ENCODE results near the gene TLDC2.
A peak's percentile ranks its signal among the peaks of the same experiment; 100 is the strongest.
"Not testable (repeated sequence)": the region's sequence is repeated elsewhere in the genome, so short reads cannot be mapped to it uniquely, and the experiment has no call there.

TLDC2 gene

DNA sequence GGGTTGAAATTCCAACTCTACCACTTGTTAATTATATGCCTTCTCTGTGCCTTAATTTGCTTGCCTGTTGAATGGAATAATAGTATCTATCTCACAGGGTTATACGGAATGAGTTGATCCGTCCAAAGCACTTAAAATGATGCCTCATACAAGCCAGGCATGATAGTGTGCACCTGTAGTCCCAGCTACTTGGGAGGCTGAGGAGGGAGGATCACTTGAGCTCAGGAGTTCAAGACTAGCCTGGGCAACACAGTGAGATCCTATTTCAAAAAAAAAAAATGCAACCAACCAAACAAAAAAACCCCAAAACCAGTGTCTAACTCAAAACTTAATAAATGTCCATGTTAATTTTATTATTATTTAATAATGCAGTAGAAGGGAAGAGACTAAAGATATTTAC, 40.3 kb downstream of the TLDC2 start:
- no peak for DNase-seq

- DNase-seq: no peak
Measured at GRCh38 chr20:36917240-36917639, 41.3 kb downstream of the TLDC2 start.

- DNase-seq: no peak
Measured at GRCh38 chr20:36917943-36918342, 42.0 kb downstream of the TLDC2 start.

DNA sequence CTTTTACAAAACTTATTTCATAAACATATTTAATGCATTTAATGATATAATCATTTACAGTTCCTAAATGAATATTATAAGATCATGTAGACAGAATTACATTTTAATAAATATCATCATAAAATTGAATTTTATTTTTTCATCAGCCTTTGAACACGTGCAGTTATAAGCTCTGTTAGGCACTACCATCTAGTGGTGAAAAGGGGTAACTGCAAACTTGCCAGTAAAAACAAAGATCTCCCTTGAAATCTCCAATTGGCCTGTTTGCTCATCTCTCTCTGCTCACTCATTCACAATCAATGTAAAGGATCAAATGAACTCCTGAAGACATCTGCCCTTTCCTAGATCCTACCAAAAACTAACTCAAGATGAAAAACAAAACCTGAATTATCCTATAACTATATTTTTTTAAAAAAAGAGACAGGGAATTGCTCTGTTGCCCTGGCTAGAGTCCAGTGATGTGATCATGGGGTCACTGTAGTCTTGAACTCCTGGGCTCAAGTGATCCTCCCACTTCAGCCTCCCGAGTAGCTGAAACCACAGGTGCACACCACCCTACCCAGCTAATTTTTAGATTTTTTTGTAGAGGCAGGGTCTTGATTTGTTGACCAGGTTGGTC, 43.9 kb downstream of the TLDC2 start:
- peak in 1 of 5 donors; percentile 57 for DNase-seq

DNA sequence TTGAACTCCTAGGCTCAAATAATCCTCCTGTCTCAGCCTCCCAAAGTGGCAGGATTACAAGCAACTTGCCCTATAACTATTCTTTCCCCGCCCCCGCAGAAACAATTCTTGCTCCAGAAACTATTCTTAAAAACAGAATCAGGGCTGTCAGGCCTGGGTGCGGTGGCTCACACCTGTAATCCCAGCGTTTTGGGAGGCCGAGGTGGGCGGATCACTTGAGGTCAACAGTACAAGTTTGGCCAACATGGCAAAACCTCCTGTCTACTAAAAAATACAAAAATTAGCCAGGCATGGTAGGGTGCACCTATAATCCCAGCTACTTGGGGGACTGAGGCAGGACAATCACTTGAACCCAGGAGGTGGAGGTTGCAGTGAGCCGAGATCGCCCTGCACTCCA, 44.4 kb downstream of the TLDC2 start:
- DNase-seq: no peak

- no peak for DNase-seq
Measured at GRCh38 chr20:36924167-36925045, 48.5 kb downstream of the TLDC2 start.

GRCh38 chr20:36925234-36925633, 49.3 kb downstream of the TLDC2 start:
- DNase-seq: no peak

DNA sequence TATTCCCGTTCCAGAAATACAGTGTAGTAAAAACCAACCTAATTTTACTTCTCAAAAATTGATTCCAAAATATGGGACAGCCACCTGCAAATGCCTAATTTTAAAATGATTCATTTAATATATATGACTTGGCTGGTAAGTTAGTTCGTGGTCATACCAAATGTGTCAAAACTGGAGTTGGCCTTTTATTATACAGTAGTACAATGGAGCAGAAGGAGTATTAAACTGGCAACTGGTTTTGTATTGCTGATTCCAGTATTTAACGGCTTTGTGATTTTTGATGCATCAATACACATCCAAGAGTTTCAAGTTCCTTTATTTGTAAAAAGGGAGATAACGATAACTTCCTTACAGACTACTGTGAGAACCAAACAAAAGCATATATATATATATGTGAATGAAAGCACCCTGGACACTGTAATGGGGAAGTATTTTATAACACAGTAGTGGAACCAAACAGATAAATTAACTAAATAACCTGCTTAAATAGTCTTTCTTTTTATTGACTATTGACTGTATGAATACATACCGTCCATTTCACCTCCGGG, 50.8 kb downstream of the TLDC2 start:
- DNase-seq: no peak

DNA sequence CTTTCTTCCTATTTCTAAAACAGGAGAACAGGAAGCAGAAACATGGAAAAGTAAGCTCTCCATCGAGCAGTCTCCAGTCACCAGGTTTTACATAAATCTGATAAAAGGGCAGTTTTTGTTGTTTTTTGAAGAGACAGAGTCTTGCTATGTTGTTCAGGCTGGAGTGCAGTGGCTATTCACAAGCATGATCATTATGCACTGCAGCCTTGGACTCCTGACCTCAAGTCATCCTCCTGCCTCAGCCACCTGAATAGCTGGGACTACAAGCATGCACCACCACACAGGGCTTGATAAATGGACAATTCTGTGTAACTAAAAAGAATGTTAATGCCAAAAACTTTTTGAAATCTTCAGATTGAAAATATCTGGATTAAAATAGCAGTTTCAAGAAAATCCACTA, 51.8 kb downstream of the TLDC2 start:
- no peak for DNase-seq

- DNase-seq: no peak
Measured at GRCh38 chr20:36929290-36929689, 53.4 kb downstream of the TLDC2 start.

DNA sequence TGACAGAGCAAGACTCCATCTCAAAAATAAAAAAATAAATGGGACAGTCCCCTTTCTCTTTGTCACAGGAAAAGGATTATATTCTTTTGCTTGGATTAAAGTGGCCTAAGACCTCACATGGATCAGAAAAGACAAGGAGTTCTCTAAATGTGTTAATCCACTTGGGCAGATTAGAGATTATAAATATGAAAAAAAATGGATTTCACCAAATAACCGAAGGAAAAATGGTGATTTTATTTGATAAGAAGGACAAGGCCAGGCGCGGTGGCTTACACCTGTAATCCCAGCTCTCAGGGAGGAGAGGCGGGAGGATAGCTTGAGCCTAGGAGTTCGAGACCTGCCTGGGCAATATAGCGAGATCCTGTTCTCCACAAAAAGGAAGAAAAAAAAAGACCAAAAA, 53.8 kb downstream of the TLDC2 start:
- no peak for DNase-seq

- not testable (repeated sequence) for DNase-seq
Measured at GRCh38 chr20:36932067-36932466, 56.1 kb downstream of the TLDC2 start.

DNA sequence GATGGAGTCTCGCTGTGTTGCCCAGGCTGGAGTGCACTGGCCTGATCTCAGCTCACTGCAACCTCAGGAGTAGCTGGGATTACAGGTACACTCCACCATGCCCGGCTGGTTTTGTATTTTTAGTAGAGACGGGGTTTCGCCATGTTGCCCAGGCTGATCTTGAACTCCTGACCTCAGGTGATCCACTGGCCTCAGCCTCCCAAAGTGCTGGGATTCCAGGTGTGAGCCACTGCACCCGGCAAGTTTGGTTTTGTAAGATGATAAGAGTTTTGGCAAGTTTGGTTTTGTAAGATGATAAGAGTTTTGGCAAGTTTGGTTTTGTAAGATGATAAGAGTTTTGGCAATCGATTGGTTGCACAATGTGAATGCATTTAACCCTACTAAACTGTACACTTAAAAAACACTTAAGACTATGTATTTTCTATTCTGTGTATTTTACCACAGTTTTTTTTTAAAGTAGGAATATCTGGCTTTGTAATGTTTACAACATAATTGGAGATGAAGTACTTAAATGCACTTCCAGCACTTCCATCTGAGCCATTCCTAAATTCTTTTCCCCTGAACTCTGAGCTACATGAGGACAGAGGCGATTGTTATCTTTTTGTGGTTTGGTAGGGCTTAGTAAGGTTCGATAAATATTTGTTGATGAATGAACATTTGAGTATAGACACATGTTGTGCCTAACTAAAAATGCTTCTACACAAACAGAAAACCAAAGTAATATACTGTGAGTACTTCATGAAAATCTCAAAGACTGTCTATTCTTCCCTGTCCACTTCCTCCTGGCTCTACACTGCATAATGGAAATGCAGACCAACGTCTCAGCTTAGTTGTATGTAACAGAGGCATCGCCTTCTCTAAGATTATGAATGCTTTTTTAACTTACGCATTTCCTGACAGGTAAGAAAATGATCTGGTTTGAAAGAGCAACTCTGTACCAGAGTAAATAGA, 56.8 kb downstream of the TLDC2 start:
- DNase-seq: no peak

- DNase-seq: not testable (repeated sequence)
Measured at GRCh38 chr20:36933571-36933970, 57.6 kb downstream of the TLDC2 start.

GRCh38 chr20:36936341-36936740, 60.4 kb downstream of the TLDC2 start:
- no peak for DNase-seq

DNA sequence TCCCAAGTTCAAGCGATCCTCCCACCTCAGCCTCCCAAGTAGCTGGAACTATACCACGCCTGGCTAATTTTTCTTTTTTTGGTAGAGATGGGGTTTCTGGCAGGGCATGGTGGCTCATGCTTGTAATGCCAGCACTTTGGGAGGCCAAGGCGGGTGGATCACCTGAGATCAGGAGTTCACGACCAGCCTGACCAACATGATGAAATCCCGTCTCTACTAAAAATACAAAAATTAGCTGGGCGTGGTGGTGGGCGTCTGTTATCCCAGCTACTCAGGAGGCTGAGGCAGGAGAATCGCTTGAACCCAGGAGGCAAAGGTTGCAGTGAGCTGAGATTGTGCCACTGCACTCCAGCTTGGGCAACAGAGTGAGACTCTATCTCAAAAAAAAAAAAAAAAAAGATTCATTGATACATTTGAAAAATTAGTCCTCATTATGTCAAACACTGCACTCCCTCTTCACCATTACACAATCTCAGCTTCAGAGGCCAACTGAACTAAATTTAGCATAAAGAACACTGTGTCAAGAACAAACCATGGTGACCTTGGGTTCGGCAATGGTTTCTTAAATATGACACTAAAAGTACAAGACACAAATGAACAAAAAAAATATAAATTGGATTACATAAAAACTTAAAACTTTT, 60.9 kb downstream of the TLDC2 start:
- DNase-seq: not testable (repeated sequence)

DNA sequence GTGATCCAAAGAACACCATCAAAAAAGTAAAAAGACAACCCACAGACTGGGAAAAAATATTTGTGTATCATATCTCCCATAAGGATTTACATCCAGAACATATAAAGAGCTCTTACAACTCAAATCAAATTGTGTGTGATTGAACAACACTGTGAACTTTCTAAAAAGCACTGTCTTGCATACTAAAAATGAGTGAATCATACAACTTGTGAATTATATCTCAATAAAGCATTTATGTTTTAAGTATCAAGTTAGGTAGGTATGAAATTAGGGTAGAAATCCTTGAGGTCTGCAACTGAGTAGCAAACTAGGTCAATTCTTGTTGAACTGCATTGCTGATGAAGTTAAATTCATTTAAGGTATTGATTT, 61.4 kb downstream of the TLDC2 start:
- DNase-seq: no peak

DNA sequence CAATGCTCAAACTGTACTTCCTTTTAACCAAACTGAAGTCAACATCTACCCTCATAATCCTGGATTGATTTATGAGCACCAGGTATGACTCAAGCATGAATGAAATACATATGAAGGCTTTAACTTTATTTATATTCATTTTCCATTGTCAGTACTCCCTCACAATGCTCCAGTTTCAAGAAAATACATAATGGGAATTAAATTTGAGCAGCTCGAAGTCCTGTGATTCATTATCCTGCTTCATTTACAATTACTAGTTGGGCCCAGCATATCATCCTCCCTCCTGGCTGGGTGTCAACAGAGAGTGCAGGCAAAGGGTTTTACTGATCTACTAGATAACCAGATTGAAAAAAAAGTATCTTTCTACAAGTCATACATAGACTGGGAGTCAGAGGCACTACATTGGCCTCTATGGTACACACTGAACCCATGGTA, 65.5 kb downstream of the TLDC2 start:
- no peak for DNase-seq
